HG02798 (cell line): Measurements from ENCODE around the gene PEX14.

Experiments used
- ATAC-seq: cut with Tn5 transposase; IDR thresholded peaks from one replicate; pipeline ENCODE4 v1.9.1; 2021; ENCODE audit warnings: mild to moderate bottlenecking; ENCODE audit not compliant: unreplicated experiment, poor library complexity

The PEX14 gene

DNA sequence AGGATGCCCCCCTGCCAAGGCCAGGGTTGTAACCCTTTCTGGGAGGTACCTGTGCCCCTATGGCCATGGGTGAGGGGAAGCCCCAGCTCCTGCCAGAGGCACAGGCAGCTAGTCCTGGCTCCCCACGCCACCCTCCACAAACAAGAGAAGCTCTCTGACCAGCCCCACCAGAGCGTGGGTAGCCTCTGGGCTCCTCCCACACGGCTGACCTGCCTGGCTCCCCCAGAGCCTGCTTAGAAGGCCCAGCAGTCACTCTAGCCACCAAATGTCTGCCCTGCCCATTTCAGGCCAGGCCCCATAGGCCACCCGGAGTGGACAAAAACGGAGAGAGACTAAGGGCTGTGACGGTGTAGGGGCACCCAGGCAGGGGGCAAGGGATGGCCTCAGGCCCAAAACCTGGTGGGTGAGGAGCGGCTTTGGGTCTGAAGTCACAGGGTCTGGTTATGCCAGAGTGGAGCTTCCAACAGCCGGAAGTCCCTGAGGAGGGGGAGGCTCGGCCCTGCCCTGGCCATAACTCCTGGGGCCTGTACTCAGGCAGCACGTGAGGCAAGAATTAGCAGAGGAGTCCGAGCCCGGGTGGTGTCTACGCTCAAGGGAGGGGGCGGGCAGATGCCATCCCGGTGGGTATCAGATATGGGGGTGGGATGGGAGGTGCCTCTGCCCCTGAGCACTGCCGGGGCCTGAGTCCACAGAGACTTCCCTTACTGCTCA lies 166.2 kb downstream of the PEX14 start:
- no peak for ATAC-seq

DNA sequence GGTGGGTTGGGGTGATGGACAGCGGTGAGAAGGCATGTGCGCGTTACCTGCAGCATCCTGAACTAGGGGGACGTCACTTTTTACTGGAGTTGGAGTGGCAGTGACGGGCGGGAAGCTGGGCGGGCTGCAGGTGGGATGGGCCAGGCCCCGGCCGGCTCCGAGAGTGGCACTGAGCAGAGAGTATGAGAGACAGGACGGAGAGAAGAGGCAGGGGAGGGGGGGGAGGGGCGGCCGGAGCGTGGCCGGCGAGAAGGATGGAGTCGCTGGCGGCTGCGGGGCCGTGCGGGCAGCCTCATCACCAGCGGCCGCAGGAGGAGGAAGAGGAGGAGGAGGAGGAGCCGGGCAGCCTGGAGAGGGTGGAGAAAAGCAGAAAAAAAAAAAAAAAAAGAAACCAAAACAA lies 167.2 kb downstream of the PEX14 start:
- ATAC-seq: no peak

DNA sequence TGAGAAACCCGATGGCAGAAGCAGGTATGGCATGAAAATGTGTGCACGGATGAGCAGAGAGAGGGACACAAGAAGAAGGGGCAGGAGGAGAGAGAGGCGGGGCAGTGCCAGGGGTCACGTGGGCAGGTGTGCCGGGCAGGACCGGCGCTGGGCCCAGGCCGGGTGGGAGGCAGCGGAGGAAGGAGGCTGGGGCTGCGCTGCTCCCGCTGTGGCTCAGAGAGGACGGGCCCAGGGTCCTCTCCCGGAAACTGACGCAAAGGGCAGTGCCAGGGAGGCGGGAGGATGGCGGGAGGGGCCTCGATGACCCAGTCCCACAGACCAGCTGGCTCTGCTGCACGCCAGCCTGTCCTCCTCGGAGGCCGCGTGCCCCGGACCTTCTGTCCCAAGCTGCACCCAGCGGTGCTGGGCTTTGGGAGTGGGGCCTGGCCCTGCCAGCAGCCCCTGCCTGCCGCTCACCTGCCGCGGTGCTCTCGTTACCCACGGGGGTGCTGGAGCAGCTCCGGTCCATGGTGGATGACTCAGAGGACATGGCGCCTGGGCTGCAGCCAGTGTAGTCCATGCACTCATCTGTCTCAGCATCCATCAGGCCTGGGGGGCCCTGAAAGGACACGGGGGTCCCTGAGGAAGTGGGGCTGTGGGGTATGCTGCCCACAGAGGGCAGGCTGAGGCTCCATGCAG lies 167.8 kb downstream of the PEX14 start:
- ATAC-seq: no peak

DNA sequence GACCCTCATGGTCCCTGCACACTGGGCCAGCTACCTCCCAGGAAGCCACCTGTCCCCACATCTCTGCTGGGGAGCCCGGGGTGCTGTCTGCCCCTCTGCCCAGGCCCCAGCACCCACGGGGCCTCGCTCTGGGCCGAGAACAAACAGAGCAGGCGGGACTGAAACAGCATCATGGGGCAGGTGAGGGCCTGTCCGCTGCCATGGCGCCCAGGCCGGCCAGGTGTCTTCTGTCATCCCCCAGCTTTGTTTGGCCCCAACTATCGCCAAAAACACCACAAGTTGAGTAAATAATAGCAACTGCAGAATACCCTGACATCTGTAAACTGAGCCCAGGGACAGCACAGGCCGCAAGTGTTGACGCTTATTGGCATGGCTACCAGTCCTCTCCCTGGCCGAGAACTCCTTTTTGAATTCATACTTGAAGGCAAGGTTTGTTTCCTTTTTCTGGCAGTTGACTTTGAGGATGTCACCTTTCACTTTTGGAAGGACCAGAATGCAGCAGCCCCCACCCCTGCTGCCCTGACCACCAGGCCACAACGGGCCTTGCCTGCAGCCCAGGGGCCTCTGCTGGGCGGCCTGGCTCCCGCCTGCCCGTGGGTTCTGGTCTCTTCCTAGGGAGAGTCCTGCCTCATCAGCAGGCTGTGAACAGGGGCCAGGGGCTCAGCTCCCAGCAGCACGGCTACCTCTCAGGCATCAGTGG lies 169.0 kb downstream of the PEX14 start:
- no peak for ATAC-seq

DNA sequence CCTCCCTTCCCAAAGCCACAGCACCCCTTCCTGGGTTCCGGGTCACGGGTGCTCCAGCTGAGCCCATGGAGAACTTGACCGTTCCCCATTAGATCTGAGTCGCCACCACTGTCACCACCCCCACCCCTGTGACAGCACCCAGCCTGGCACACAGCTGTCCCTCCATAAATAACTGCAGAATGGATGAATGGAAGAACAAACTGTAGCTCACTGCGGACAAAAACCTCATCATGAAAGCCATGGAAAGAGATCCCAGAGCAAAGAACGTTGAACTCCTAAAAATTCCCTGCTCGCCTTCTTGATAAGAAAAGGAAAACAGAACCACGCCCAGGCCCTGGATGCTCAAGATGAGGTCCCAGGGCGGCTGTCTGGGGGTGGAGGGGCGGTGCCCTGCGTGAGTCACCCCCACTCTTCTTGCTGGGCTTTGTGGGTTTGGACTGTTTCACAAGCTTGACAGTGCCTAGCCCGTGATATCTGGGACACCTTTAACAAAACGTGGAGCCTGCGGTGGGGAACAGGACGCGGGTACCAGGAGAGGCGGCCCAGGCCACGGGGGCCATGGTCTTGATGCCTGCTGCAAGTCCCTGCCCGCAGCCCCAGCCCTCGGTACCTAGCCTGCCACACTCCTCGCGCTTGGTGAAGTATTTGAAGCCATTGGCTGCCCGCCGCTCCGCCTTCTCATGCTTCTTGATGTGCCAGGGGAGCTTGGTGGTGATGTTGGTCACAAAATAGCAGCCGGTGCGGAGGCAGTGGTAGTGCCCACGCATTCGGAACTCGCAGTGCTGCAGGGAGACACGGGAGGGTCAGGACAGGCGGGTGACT lies 169.8 kb downstream of the PEX14 start:
- ATAC-seq: no peak

DNA sequence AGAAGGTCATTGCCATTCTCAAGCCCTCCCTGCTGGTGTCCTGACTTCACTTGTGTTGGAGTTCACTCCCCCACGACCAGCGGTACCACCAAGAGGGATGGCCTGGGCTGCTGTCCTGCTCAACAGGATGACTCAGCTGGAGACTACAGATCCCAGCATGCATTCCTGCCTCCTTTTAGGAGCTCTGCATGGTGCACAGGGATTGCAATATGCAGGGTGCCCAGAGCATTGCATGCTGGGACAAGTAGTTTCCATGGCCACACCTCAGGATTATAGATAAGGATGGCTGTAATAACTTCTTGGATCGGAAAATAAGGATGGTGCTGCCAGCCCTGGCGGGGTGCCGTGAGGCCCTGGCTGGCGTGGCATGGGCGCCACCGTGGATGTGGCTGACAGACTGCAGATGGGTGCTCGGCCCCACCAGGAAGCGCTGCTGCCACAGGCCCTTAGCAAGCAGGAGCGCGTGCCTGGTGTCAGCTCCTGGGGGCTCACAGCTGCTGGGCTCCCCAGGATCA lies 171.7 kb downstream of the PEX14 start:
- no peak for ATAC-seq

DNA sequence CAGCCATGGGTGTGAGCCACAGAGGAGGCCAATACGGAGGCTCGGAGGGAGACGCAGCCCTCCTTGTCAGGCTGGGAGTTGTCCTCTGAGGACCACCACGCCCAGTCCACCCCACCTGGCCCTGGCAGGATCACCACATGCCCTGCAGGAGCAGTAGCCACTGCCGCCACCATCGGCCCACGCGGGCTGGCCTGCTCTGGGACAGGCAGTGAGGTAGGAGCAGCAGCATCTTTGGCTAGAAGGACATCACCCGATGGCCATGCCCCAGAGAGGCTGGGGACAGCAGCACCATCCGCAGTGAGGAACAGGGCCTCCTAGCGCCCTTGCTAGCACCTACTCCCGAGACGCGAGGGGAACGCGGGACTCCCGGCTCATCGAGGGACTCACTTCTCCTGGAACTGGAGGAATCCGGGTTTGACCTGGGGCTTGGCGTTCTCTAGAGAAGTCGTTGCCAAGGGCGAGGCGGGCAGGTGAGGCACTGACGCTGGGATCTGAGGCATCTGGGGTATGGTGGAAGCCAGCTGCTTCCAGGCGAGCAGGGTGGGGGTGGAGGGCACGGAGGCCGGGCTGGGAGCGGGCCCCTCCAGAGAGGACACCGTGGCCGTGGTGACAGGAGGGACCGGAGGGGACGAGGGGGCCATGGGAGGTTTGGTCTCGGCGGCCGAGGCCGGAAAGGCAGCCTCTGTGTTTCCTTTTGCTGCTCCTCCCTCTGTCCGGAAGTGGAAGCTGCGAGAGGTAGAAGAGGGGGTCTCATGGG lies 172.8 kb downstream of the PEX14 start:
- ATAC-seq: no peak

DNA sequence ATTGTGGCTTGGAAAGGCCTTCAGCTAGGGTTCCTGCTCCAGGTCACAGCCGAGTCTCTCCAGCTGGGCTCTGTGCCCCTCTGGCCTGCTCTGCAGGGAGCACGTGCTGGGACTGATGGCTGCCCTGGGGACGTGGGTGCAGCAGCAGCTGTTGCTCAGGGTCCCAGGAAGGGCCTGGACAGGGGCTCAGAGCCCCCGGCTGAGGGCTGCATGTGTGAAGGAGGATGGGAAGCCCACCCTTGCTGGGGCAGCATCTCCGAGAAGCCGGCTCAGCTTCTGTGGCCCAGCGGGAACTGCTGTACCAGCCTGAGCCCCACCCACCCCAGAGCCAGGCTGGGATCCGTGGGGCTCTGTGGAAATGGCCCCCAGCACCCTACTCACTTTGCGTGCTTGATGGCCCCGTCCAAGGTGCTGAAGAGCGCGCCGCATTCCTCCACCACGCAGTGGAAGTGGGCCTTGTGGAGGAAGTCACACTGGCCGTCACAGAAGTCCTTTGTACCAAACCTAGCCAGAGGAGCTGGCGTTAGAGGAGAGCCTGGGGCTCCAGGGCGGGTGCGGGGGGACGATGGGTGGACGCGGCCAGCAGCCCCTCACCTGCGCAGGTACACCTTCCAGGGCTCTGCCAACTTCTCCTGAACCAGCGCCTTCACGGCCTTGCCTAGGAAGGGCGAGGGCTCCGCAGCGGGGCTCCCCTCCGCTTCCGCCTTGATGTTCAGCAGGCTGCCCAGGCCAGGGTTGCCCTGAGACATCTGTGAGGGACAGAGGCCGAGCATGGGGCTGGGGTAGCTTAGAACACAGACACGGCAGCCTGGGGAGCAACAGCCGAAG lies 174.2 kb downstream of the PEX14 start:
- no peak for ATAC-seq

DNA sequence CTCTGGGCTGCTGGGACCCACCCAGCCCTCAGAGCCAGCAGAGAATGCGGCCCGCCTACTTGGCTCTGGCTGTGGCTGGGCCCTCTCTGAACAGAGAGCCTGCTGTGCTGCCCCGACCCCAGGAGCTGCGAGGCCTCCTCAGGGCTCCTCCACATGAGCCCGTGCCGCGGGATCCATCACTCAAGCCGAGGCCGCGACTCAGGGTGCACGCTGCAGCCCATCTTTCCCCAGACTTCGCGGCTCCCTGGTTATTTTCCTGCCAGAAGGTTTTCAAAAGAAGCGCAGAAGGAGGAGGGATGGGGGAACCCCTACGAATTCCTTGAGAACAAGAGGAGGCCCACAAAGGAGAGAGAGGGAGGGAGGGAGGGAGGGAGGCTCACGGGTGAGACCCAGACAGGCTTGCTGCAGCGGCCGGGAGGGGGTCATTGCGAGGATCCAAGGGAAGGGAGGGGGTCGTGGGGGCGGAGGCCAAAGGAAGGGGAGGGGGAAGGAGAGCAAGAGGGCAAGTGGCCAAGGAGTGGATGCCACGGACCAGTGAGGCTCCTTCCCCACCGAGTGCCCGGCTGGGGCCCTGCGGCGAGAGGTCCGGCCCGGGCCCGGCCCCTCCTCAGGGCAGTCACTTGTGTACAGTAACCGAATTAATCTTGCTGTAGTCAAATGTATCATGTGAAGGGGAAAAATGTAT lies 174.9 kb downstream of the PEX14 start:
- no peak for ATAC-seq

DNA sequence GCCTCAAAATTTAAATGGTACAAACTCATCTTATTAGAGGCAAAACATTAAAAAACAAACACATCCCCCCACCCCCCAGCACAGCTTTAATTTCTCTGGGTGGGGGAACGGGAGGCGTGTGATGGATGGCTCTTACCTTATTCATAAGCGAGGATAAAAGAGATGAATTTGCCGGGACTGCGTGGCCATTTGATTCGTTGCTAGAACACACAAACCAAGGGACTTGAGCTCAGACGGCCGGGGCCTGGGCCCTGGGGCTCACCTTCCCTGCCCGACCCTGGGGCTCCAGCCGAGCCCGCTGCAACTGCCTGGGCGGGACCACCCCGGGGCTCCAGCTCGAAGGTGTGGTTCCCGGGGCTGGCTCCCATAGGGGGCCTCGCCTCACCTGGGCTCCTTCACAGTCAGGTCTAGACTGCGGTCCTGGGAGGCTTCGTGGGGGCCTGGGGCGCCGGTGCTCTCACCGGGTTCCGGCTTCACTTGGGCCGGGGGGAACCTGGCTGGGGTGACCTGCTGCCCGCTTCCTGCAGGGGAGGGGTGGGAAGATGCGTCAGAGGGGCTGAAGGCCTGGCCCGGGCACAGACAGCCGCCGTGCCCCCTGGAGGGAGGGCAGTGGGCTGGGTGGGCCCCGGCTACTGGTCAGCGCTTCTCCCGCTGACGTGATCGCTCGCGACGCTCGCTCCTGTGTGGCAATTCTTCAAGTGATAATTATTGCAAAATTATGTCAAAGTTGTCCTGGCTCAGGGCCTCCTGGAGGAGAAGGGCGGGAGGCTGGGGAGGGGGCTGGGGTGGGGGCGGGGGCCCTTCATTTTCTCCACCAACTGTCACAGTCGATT lies 176.0 kb downstream of the PEX14 start:
- no peak for ATAC-seq

DNA sequence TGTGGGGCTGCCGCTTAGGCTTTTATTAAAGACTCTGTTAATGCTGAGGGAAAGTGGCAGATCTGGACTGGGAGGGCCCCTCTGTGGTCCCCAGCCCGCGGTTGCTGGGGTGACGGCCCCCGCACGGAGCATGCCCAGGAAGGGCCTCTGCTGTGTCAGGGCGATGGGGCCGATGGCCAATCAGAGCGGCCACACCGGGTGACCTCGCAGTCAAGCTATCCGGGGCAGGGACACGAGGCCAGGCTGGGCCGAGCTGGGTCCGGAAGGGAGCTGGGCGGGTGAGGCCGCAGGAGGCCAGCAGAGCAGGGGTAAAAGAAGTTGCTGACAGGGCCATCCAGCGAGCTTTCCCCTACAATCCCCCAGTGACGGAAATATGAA lies 176.6 kb downstream of the PEX14 start:
- ATAC-seq: no peak

DNA sequence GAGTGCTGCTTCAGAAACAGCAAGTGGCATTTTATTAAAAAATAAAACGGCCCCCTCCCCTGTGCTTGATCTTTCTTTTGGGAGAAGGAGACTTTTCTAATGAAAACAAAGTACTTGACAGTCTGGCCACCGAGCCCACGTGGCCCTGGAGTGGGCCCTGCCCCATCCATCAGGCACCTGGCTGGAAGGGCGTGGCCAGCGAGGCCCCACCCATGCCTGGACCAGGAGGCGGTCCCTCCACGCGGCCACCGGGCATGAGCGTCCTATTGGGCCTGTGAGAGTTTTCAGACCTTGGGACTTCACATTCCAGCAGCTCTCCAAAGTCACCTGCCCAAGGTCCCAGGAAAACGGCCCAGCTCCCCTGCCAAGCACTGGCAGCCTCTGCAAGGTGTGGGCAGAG lies 177.0 kb downstream of the PEX14 start:
- ATAC-seq: no peak

DNA sequence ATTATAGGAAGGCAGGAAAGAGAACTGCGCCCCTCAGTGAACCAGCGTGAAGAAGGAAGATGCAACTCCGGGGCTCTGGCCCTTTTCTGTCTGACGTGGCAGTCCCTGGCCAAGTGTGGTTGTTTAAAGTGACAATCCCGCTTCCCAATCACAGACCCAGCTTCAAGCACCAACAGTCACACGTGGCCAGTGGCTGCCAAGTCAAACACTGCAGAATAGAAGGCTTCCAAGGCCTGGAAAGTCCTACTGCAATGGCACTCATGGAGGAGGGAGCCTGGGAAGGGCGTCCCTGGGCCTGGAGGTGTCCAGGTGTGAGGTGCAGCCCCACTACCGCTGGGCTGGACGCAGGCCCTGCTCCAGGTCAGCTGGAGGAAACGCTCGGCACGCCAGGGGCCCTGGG lies 177.9 kb downstream of the PEX14 start:
- ATAC-seq: no peak

DNA sequence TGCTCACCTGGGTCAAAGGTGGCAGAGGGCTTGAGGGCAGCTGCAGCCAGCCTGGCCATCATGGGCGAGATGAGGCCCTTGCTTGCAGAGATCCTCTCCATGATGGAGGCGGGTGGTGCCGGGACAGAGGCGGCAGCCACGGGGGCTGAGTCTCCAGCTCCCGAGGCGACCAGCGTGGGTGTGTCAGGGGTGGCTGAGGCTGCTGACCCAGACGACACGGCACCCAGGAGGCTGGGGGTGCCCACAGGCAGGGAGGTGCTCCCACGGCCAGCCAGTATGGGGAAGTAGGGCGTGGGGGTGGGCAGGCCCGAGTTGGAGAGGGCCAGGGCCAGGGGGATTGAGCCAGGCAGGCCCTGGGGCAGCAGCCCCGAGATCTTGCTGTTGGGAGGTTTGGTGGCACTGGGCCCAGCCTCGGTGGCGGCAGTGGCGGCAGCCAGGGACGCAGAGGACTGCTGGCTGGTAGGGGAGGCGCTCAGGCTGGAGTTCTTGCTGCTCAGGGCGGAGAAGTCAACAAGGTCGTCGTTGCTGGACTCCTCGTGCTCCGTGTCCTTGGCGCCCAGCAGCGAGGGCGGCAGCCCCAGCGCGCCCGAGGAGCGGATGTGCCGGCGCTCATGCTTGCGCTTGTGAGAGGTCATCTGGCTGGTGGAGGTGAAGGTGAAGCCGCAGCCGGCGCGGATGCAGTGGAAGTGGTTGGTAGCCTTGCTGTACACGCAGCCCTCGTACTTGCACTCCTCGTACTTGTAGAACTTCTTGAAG lies 178.8 kb downstream of the PEX14 start:
- no peak for ATAC-seq

DNA sequence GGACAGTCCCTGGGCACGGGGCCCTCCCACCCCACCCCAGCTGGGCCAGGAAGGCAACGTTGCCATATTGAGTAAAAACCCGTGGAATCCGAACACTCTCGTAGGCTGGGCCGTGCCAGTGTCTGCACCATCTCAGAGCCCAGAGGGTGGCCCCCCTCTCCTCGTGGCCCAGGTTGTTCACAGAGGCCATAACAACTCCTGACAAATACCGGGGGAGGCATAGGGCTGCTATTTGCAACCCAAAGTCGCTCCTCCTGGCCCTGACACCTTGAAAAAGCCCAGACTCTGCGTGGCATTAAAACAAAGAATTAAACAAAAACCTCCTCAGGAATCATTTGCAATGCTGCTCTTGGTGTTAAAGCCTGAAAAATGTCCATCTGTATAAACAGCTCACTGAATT lies 180.3 kb downstream of the PEX14 start:
- ATAC-seq: no peak

DNA sequence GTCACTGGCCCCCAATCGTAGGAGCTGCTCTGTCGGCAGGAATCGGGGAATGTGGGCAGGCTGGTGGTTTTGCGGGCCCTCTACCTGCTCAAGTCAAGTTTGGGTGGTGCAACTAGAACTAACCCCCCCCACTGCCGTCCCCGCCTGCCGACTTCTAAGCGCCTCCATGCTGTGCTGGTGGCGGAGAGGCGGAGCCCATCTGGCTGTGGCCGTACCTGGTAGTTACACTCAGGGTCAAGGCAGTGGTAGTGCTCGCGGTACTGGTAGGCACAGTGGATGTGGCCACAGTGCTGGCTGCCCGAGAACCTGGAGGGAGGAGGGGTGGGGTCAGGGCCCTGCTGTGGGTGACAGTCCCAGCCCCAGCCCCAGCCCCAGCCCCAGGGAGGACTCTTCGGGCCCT lies 181.7 kb downstream of the PEX14 start:
- no peak for ATAC-seq
